ENCODE measurements around the gene NOTCH4.

GRCh38 chr6:32223258-32224235, at the start of gene NOTCH4:
- TF ChIP-seq CTCF (IDR thresholded peaks at IDR 0.05; ENCODE audit: low read length) (no peak), EZH2 (optimal IDR thresholded peaks at IDR 0.05; ENCODE audit: low read depth, low read length) (no peak), EZH2phosphoT487 (IDR thresholded peaks at IDR 0.05; ENCODE audit: low read length) (no peak)

All from MM.1S (cell line).